WTC11 (cell line): ENCODE results near the gene SLC26A8. TPM values are rescaled to one million over a fixed set of nuclear protein-coding genes. Genes with fewer than 3 reads are reported as not detected.

ENCODE experiments used
- ATAC-seq: fragments of 200-7000 bp; cut with Tn5 transposase; 2 replicates; pipeline ENCODE4 v1.10.0; 2021; ENCODE audit warnings: mild to moderate bottlenecking, moderate library complexity
- CTCF ChIA-PET: fragments of 300-600 bp; sonication (Branson Sonifier 250); formaldehyde crosslinking; loops from one replicate; lab custom pipeline; 2021; ENCODE audit warnings: antibody characterized with exemption; lab: Charles Lee
- POLR2A ChIA-PET: fragments of 350-600 bp; sonication (Branson Sonifier 250); formaldehyde crosslinking; loops from one replicate; lab custom pipeline; 2021; ENCODE audit warnings: antibody characterized with exemption; lab: Charles Lee
- DNase-seq: peaks from one replicate; pipeline ENCODE4 v3.0.0; 2021; ENCODE audit warnings: low spot score
- H3K27ac Mint-ChIP-seq: 2 replicates; pipeline ENCODE4 v1.8.0; 2021; ENCODE audit warnings: mixed read lengths
- H3K27me3 Mint-ChIP-seq: 2 replicates; pipeline ENCODE4 v1.8.0; 2021; ENCODE audit warnings: low read depth, mild to moderate bottlenecking, moderate library complexity, mixed read lengths
- H3K36me3 Mint-ChIP-seq: 2 replicates; pipeline ENCODE4 v1.8.0; 2021; ENCODE audit warnings: mixed read lengths
- H3K4me1 Mint-ChIP-seq: 2 replicates; pipeline ENCODE4 v1.8.0; 2022; ENCODE audit warnings: mixed read lengths
- H3K4me3 Mint-ChIP-seq: 2 replicates; pipeline ENCODE4 v1.8.0; 2021; ENCODE audit warnings: mild to moderate bottlenecking, moderate library complexity, mixed read lengths
- H3K9me3 Mint-ChIP-seq: 2 replicates; pipeline ENCODE4 v1.8.0; 2021; ENCODE audit warnings: mixed read lengths
- ATF1 ChIP-seq: sonication (generic); formaldehyde crosslinking; IDR thresholded peaks from 2 replicates; pipeline ENCODE4 v1.8.1; 2023; ENCODE audit warnings: mild to moderate bottlenecking, moderate library complexity, missing genetic modification reagents
- ATF2 ChIP-seq: sonication (generic); formaldehyde crosslinking; IDR thresholded peaks from 2 replicates; pipeline ENCODE4 v1.8.1; 2022; ENCODE audit warnings: low read depth, missing genetic modification reagents, borderline replicate concordance
- ESRRA ChIP-seq: sonication (generic); formaldehyde crosslinking; IDR thresholded peaks from 2 replicates; pipeline ENCODE4 v1.8.1; 2022; ENCODE audit warnings: mild to moderate bottlenecking, missing genetic modification reagents, borderline replicate concordance
- FOXP4 ChIP-seq: sonication (generic); formaldehyde crosslinking; IDR thresholded peaks from 2 replicates; pipeline ENCODE4 v1.8.0; 2022; ENCODE audit warnings: mild to moderate bottlenecking, missing genetic modification reagents
- GABPB1 ChIP-seq: sonication (generic); formaldehyde crosslinking; IDR thresholded peaks from 2 replicates; pipeline ENCODE4 v1.8.1; 2023; ENCODE audit warnings: mild to moderate bottlenecking, missing genetic modification reagents
- GTF2I ChIP-seq: fragments of 250-450 bp; sonication (Bioruptor Pico); conservative IDR thresholded peaks from 2 replicates; pipeline ENCODE4 v1.4.0; 2021; ENCODE audit warnings: mild to moderate bottlenecking
- MXD4 ChIP-seq: fragments of 250-450 bp; sonication (Bioruptor Pico); IDR thresholded peaks from 2 replicates; pipeline ENCODE4 v1.8.0; 2021; ENCODE audit warnings: mild to moderate bottlenecking, moderate library complexity, borderline replicate concordance
- TCF7 ChIP-seq: sonication (generic); formaldehyde crosslinking; IDR thresholded peaks from 2 replicates; pipeline ENCODE4 v1.8.0; 2022; ENCODE audit warnings: mild to moderate bottlenecking, low read depth, missing genetic modification reagents, moderate library complexity
- TEAD1 ChIP-seq: sonication (generic); formaldehyde crosslinking; IDR thresholded peaks from 2 replicates; pipeline ENCODE4 v1.8.0; 2022; ENCODE audit warnings: mild to moderate bottlenecking, missing genetic modification reagents
- TEAD4 ChIP-seq: sonication (generic); formaldehyde crosslinking; IDR thresholded peaks from 2 replicates; pipeline ENCODE4 v1.8.0; 2022; ENCODE audit warnings: mild to moderate bottlenecking, missing genetic modification reagents
- ZNF219 ChIP-seq: sonication (generic); formaldehyde crosslinking; IDR thresholded peaks from 2 replicates; pipeline ENCODE4 v1.8.0; 2023; ENCODE audit warnings: missing genetic modification reagents, mild to moderate bottlenecking, borderline replicate concordance
- total RNA-seq: library from RNA; stranded (reverse); gene quantifications from 3 replicates; pipeline ENCODE4 v1.2.3, GENCODE V29; 2021
- TF ChIP-seq, protein P1 (sequence below): sonication (generic); formaldehyde crosslinking; conservative IDR thresholded peaks from 2 replicates; pipeline ENCODE4 v1.8.1; 2022; ENCODE audit warnings: mild to moderate bottlenecking, missing genetic modification reagents
- TF ChIP-seq, protein P2 (sequence below): fragments of 250-450 bp; sonication (Bioruptor Pico); conservative IDR thresholded peaks from 2 replicates; pipeline ENCODE4 v1.9.0; 2021; ENCODE audit warnings: mild to moderate bottlenecking

SLC26A8 gene
- total RNA-seq, 1 experiment from 2014 or later = 0.50 TPM

DNA sequence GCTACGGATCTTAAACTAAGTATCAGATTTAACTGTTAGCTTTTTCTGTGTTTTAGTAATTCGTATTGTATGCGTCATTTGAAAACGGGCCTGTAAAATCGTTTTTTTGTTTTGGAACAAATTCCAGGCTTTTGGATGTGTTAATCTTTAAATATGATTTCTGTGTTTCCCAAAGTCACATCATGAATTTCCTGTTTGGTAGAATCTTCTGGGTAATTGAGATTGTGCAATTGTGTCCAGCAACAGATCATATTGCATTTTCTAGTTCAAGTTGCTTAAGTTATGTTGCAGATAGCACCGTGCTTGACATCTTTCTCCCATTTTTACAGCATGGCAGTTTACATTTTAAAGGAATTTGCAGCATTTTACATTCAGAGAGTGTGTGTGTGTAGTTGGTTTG is 5.0 kb upstream of the SLC26A8 start:
- TF ChIP-seq ZNF219 (CRISPR knock-in tag) (no peak), GABPB1 (CRISPR knock-in tag) (peak; percentile 48; the same call in 1 of the 2 replicates)
- DNase-seq (no peak), ATAC-seq (no peak)
- ChIA-PET POLR2A (interaction anchor here (0.5 kb wide), 1 partner anchor 260 kb away, joined by 5 read pairs; no protein-coding TSS in a partner anchor), CTCF (interaction anchor here (1.5 to 4.0 kb wide), 2 partner anchors 66 to 94 kb away, joined by 4 to 37 read pairs; no protein-coding TSS in a partner anchor)
- H3K4me1 Mint-ChIP-seq = peaks cover 56% of the 10 kb centered on the region
- peak overlapping the region; percentile 98 for H3K4me3 Mint-ChIP-seq
- no peaks in the 10 kb centered on the region for H3K9me3 Mint-ChIP-seq
- peaks cover 7% of the 10 kb centered on the region; the same call in 1 of the 2 replicates for H3K27me3 Mint-ChIP-seq
- no peak overlapping the region for H3K27ac Mint-ChIP-seq
- no peaks in the 10 kb centered on the region for H3K36me3 Mint-ChIP-seq

DNA sequence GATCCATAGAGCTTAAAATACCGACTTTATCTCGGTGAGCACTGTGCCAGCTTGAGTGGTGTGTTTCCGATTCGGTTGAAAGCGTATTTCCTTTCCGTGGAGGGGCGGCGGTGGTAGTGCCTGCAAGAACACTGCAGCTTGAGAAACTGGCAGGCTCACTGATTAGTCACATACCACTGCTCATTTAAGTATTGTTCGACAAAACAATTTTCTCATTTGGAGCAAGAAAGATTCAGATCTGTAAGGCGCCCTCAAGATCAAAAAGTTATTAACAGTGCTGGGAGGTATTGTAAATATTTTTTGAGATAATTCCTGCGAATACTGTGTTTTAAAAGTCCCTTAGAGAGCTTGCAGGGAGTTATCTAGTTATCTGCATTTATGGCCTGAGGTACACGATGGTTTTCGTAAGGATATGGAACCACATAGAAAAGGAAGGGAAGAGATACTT is 4.5 kb upstream of the SLC26A8 start:
- POLR2A ChIA-PET = interaction anchor here (0.5 to 0.9 kb wide), 3 partner anchors 18 to 259 kb away, joined by 5 to 12 read pairs (median 6); no protein-coding TSS in a partner anchor
- CTCF ChIA-PET = interaction anchor here (0.6 to 4.0 kb wide), 9 partner anchors 9 to 506 kb away, joined by 3 to 37 read pairs (median 4); no protein-coding TSS in a partner anchor
- DNase-seq (peak; percentile 34), ATAC-seq (no peak)
- H3K4me3 Mint-ChIP-seq = peak overlapping the region; percentile 98
- H3K27ac Mint-ChIP-seq = peak overlapping the region; percentile 71
- no peaks in the 10 kb centered on the region for H3K9me3 Mint-ChIP-seq
- TF ChIP-seq MXD4 (CRISPR knock-in tag) (no peak), ESRRA (CRISPR knock-in tag) (no peak), ATF2 (CRISPR knock-in tag) (no peak), GTF2I (CRISPR knock-in tag) (no peak)
- TF ChIP-seq, protein P1, sequence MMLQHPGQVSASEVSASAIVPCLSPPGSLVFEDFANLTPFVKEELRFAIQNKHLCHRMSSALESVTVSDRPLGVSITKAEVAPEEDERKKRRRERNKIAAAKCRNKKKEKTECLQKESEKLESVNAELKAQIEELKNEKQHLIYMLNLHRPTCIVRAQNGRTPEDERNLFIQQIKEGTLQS (CRISPR knock-in tag) = no peak
- TF ChIP-seq, protein P2, sequence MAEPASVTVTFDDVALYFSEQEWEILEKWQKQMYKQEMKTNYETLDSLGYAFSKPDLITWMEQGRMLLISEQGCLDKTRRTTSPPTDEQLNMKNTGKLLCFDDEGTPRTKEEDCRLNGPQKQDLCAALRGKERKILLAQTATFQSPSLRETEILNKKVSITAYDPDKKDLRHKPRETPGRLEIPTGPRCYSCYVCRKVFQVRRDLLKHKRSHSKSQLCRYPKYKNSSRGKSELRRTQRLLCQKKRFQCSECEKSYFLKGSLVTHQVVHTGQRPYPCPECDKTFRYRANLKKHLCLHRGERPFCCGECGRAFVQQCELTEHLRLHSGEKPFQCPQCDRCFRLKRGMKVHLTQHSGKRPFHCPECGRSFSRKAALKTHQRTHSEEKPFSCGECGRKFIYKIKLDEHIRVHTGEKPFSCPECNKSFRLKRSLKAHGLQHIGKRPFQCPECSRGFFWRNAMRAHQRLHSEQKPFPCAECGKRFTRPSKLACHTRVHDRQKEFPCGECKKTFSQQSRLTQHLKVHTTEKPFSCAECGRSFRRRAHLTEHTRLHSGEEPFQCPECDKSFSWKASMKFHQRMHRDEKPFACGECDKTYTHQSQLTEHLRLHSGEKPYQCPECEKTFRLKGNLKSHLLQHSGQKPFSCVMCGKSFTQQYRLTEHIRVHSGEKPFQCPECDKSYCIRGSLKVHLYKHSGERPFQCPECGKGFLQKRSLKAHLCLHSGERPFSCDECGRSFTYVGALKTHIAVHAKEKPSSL (CRISPR knock-in tag) = no peak
- peaks cover 53% of the 10 kb centered on the region for H3K4me1 Mint-ChIP-seq
- no peaks in the 10 kb centered on the region for H3K36me3 Mint-ChIP-seq
- peaks cover 9% of the 10 kb centered on the region; the same call in 1 of the 2 replicates for H3K27me3 Mint-ChIP-seq

- DNase-seq = peak; percentile 23
- POLR2A ChIA-PET = interaction anchor here (0.5 to 1.2 kb wide), 8 partner anchors 17 to 357 kb away, joined by 3 to 12 read pairs (median 4); no protein-coding TSS in a partner anchor
- ATAC-seq = peak; percentile 1
- Mint-ChIP-seq H3K27ac (peak overlapping the region; percentile 71), H3K4me1 (peaks cover 52% of the 10 kb centered on the region), H3K27me3 (peaks cover 9% of the 10 kb centered on the region; the same call in 1 of the 2 replicates)
- TF ChIP-seq FOXP4 (CRISPR knock-in tag) (0 out of 2 replicates have a peak, but pooled peaks have one; percentile 50), ATF1 (CRISPR knock-in tag) (no peak), TEAD1 (peak; percentile 54), TCF7 (CRISPR knock-in tag) (peak; percentile 23; the same call in 1 of the 2 replicates), ESRRA (CRISPR knock-in tag) (0 out of 2 replicates have a peak, but pooled peaks have one; percentile 11), TEAD4 (CRISPR knock-in tag) (0 out of 2 replicates have a peak, but pooled peaks have one; percentile 39)
- TF ChIP-seq, all 79 proteins: peak for 5
- Mint-ChIP-seq H3K4me3 (peak overlapping the region; percentile 98), H3K9me3 (no peaks in the 10 kb centered on the region), H3K36me3 (no peaks in the 10 kb centered on the region)
- CTCF ChIA-PET = interaction anchor here (0.6 to 4.0 kb wide), 25 partner anchors 10 to 506 kb away, joined by 3 to 37 read pairs (median 4); no protein-coding TSS in a partner anchor
These were observed 3.8 kb upstream of the SLC26A8 start for GRCh38 chr6:36028088-36028876.
